GM23338 (cell line): ENCODE measurements around the gene PLA2R1.

ENCODE experiments used
- CREB1 ChIP-seq: fragments of 250-450 bp; sonication (Bioruptor Pico); IDR thresholded peaks from 2 replicates; pipeline ENCODE4 v1.5.0; 2020; ENCODE audit warnings: low read depth, mild to moderate bottlenecking, moderate library complexity
- EZH2 ChIP-seq: fragments of 200-600 bp; sonication (generic); IDR thresholded peaks from one replicate; pipeline ENCODE4 v1.8.0; 2017; ENCODE audit warnings: antibody characterized with exemption, mild to moderate bottlenecking, low read depth; ENCODE audit not compliant: unreplicated experiment
- EZH2phosphoT487 ChIP-seq: fragments of 200-600 bp; sonication (generic); IDR thresholded peaks from one replicate; pipeline ENCODE4 v1.8.1; 2018; ENCODE audit warnings: antibody characterized with exemption; ENCODE audit not compliant: unreplicated experiment
- POLR2AphosphoS5 ChIP-seq: IDR thresholded peaks from 2 replicates; pipeline ENCODE4 v1.6.1; 2016; ENCODE audit warnings: antibody characterized with exemption, low read depth
- TF ChIP-seq, protein P1 (sequence below), 2 experiments: fragments of 200-600 bp in 1 of 2; sonication (generic) in 1 of 2; conservative IDR thresholded peaks; 2 replicates each; pipeline versions ENCODE4 v1.5.1 to v1.6.1; 2016 to 2017; ENCODE audit warnings: antibody characterized with exemption in 2 of 2, low read depth in 2 of 2, mild to moderate bottlenecking in 2 of 2, moderate library complexity in 1 of 2
- TF ChIP-seq, protein P2 (sequence below): IDR thresholded peaks from one replicate; pipeline ENCODE4 v1.6.1; 2018; ENCODE audit warnings: antibody characterized with exemption; ENCODE audit not compliant: unreplicated experiment

DNA sequence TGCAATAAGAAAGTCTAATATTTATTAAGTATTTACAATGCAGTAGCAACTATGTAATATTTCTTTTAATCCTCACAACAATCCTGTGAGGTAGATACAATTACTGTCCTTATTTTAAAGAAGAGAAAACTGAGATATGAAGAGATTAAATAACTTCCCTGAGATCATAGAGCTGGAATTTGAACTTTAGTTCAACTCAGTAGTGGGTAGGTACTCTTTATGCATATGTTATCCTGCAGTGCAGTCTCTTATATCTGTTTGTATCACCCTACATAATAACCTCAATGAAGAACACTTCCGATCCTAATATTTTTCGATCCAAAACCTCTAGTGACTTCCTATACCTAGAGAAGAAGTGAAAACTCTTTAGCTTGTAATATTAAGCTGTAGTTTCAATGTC is 64.2 kb downstream of the PLA2R1 start:
- TF ChIP-seq, protein P1, sequence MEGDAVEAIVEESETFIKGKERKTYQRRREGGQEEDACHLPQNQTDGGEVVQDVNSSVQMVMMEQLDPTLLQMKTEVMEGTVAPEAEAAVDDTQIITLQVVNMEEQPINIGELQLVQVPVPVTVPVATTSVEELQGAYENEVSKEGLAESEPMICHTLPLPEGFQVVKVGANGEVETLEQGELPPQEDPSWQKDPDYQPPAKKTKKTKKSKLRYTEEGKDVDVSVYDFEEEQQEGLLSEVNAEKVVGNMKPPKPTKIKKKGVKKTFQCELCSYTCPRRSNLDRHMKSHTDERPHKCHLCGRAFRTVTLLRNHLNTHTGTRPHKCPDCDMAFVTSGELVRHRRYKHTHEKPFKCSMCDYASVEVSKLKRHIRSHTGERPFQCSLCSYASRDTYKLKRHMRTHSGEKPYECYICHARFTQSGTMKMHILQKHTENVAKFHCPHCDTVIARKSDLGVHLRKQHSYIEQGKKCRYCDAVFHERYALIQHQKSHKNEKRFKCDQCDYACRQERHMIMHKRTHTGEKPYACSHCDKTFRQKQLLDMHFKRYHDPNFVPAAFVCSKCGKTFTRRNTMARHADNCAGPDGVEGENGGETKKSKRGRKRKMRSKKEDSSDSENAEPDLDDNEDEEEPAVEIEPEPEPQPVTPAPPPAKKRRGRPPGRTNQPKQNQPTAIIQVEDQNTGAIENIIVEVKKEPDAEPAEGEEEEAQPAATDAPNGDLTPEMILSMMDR (conservative IDR thresholded peaks at IDR 0.05; ENCODE audit: low read depth in 2 of 2) = no peak
- no peak for TF ChIP-seq EZH2
- TF ChIP-seq POLR2AphosphoS5 = no peak
- no peak for TF ChIP-seq CREB1 (CRISPR knock-in tag)
- TF ChIP-seq, protein P2, sequence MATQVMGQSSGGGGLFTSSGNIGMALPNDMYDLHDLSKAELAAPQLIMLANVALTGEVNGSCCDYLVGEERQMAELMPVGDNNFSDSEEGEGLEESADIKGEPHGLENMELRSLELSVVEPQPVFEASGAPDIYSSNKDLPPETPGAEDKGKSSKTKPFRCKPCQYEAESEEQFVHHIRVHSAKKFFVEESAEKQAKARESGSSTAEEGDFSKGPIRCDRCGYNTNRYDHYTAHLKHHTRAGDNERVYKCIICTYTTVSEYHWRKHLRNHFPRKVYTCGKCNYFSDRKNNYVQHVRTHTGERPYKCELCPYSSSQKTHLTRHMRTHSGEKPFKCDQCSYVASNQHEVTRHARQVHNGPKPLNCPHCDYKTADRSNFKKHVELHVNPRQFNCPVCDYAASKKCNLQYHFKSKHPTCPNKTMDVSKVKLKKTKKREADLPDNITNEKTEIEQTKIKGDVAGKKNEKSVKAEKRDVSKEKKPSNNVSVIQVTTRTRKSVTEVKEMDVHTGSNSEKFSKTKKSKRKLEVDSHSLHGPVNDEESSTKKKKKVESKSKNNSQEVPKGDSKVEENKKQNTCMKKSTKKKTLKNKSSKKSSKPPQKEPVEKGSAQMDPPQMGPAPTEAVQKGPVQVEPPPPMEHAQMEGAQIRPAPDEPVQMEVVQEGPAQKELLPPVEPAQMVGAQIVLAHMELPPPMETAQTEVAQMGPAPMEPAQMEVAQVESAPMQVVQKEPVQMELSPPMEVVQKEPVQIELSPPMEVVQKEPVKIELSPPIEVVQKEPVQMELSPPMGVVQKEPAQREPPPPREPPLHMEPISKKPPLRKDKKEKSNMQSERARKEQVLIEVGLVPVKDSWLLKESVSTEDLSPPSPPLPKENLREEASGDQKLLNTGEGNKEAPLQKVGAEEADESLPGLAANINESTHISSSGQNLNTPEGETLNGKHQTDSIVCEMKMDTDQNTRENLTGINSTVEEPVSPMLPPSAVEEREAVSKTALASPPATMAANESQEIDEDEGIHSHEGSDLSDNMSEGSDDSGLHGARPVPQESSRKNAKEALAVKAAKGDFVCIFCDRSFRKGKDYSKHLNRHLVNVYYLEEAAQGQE = no peak
- no peak for TF ChIP-seq EZH2phosphoT487
